Breast epithelium (tissue), 4 donors: ENCODE data around the gene CFAP65. TPM values are rescaled to one million over a fixed set of nuclear protein-coding genes. Genes with fewer than 3 reads are reported as not detected.

Experiments used
- DNase-seq, 2 donors: peaks; one replicate each; pipeline ENCODE4 v3.0.0-alpha.2; 2019; ENCODE audit warnings: low spot score in 2 of 2
- H3K27ac ChIP-seq, 2 donors: fragments of 200-600 bp; sonication (generic) in 1 of 2; one replicate each; pipeline ENCODE4 v1.5.1; 2016 to 2019; ENCODE audit warnings: mild to moderate bottlenecking in 1 of 2
- H3K27me3 ChIP-seq, 2 donors: fragments of 200-600 bp; sonication (generic) in 1 of 2; one replicate each; pipeline versions ENCODE4 v1.5.1 to v1.6.0; 2017 to 2019; ENCODE audit warnings: control low read depth in 1 of 2, mild to moderate bottlenecking in 1 of 2
- H3K36me3 ChIP-seq: fragments of 200-600 bp; one replicate; pipeline ENCODE4 v1.5.1; 2019
- H3K4me1 ChIP-seq, 2 donors: fragments of 200-600 bp; sonication (generic); one replicate each; pipeline ENCODE4 v1.5.1; 2016 to 2019; ENCODE audit warnings: control low read depth in 1 of 2
- H3K4me3 ChIP-seq, 3 donors: fragments of 200-600 bp; sonication (generic); 1 replicate in 2 of 3; 2 replicates in 1 of 3; pipeline ENCODE4 v1.5.1; 2016 to 2019; ENCODE audit warnings: mild to moderate bottlenecking in 3 of 3, moderate library complexity in 2 of 3
- H3K9me3 ChIP-seq, 2 donors: fragments of 200-600 bp; sonication (generic) in 1 of 2; one replicate each; pipeline ENCODE4 v1.5.1; 2016 to 2019; ENCODE audit warnings: control low read depth in 1 of 2
- CTCF ChIP-seq, 3 donors: fragments of 450-650 bp; IDR thresholded peaks; one replicate each; pipeline ENCODE4 v1.5.1; 2016 to 2017; ENCODE audit warnings: antibody characterized with exemption in 3 of 3, mild to moderate bottlenecking in 3 of 3, moderate library complexity in 3 of 3
- POLR2A ChIP-seq: fragments of 450-650 bp; IDR thresholded peaks from one replicate; pipeline ENCODE4 v1.6.1; 2016; ENCODE audit warnings: antibody characterized with exemption, mild to moderate bottlenecking, moderate library complexity
- POLR2AphosphoS5 ChIP-seq, 3 donors: sonication (generic); formaldehyde crosslinking; IDR thresholded peaks; one replicate each; pipeline ENCODE4 v1.6.1; 2017; ENCODE audit warnings: antibody characterized with exemption in 3 of 3
- intact Hi-C: fragments of 100-400 bp; cut with DNase I; formaldehyde crosslinking; loops from one replicate; pipeline ENCODE4 v1.15.1; 2023; ENCODE audit warnings: low total_unique reads
- total RNA-seq, 3 donors: library from RNA; depleted of rRNA; stranded (reverse); fragments of >200 nt; gene quantifications; one replicate each; pipeline ENCODE4 v1.1.0, GENCODE V29; 2016

Gene CFAP65
- total RNA-seq, 3 donors from 2014 or later, result 0.33 TPM; not detected in 2

- intact Hi-C loops, result loop anchor here (2.0 kb wide), 1 partner anchor 73 kb away; no protein-coding TSS in a partner anchor
- H3K36me3 ChIP-seq, result no peaks in the 10 kb centered on the region
- TF ChIP-seq POLR2A (no peak), CTCF (IDR thresholded peaks at IDR 0.05) (no peak), POLR2AphosphoS5 (IDR thresholded peaks at IDR 0.05) (no peak)
- H3K4me3 ChIP-seq, result no peak overlapping the region
- no peaks in the 10 kb centered on the region for H3K9me3 ChIP-seq
- H3K27ac ChIP-seq, result no peak overlapping the region
- H3K4me1 ChIP-seq, result peaks cover 10 to 12% of the 10 kb centered on the region in 2 donors
- no peak for DNase-seq
- peaks cover 0 to 35% of the 10 kb centered on the region in 2 donors for H3K27me3 ChIP-seq
Measured at GRCh38 chr2:218999881-219000568, 41.3 kb downstream of the CFAP65 start.

GRCh38 chr2:218999021-218999880 lies 42.1 kb downstream of the CFAP65 start:
- Histone ChIP-seq H3K27me3 (peaks cover 2 to 39% of the 10 kb centered on the region in 2 donors), H3K4me1 (peaks cover 10 to 12% of the 10 kb centered on the region in 2 donors), H3K4me3 (no peak overlapping the region), H3K27ac (no peak overlapping the region), H3K9me3 (no peaks in the 10 kb centered on the region), H3K36me3 (no peaks in the 10 kb centered on the region)
- DNase-seq, result no peak
- intact Hi-C loops, result loop anchor here (2.0 kb wide), 1 partner anchor 74 kb away; no protein-coding TSS in a partner anchor
- TF ChIP-seq CTCF (IDR thresholded peaks at IDR 0.05) (no peak), POLR2A (no peak), POLR2AphosphoS5 (IDR thresholded peaks at IDR 0.05) (no peak)

- Histone ChIP-seq H3K9me3 (no peaks in the 10 kb centered on the region), H3K36me3 (no peaks in the 10 kb centered on the region), H3K27me3 (peaks cover 8 to 42% of the 10 kb centered on the region in 2 donors), H3K4me3 (no peak overlapping the region), H3K4me1 (peaks cover 13 to 17% of the 10 kb centered on the region in 2 donors), H3K27ac (no peak overlapping the region)
- intact Hi-C loops, result loop anchor here (2.0 kb wide), 1 partner anchor 74 kb away; no protein-coding TSS in a partner anchor
- no peak for DNase-seq
- no peak for TF ChIP-seq CTCF (IDR thresholded peaks at IDR 0.05)
Measured at GRCh38 chr2:218998414-218999002, 42.8 kb downstream of the CFAP65 start.

- no peaks in the 10 kb centered on the region for H3K9me3 ChIP-seq
- no peak overlapping the region for H3K4me3 ChIP-seq
- no peaks in the 10 kb centered on the region for H3K36me3 ChIP-seq
- TF ChIP-seq POLR2AphosphoS5 (IDR thresholded peaks at IDR 0.05) (no peak), CTCF (IDR thresholded peaks at IDR 0.05) (no peak), POLR2A (no peak)
- H3K27me3 ChIP-seq, result peaks cover 11 to 45% of the 10 kb centered on the region in 2 donors
- peaks cover 9 to 20% of the 10 kb centered on the region in 2 donors for H3K4me1 ChIP-seq
- DNase-seq, result no peak
- intact Hi-C loops, result loop anchor here (2.0 kb wide), 1 partner anchor 75 kb away; no protein-coding TSS in a partner anchor
- no peak overlapping the region for H3K27ac ChIP-seq
Measured at GRCh38 chr2:218997731-218998130, 43.6 kb downstream of the CFAP65 start.
